ENCODE data around the gene PIP5K1B. TPM values are rescaled to one million over a fixed set of nuclear protein-coding genes. Genes with fewer than 3 reads are reported as not detected.

PIP5K1B gene
- total RNA-seq, 1 experiment from 2014 or later = 5.2 TPM

DNA sequence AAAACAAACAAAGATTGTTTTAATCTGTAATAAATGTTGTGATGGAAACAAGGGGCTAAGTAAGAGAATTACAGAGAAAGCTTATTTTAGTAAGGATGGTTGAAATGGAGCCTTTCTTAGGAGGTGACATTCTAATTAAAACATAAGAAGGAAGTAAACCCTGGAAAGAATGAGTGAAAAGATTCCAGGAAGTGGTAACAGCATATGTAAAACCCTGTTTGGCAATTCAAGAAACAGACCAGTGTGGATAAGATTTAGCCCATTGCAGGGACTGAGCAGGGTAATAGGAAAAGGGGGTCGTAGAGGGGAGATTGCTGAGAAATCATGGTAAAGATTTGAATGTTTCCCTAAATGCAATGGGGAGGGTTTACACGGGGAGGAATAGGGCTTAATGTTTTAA lies 21.6 kb upstream of the PIP5K1B start:
- CTCF ChIA-PET = no interaction called here
- Mint-ChIP-seq H3K27ac (no peak overlapping the region), H3K4me3 (no peak overlapping the region), H3K36me3 (no peaks in the 10 kb centered on the region), H3K27me3 (ENCODE audit: low read depth) (peaks cover 4% of the 10 kb centered on the region; the same call in 1 of the 2 replicates), H3K9me3 (no peaks in the 10 kb centered on the region), H3K4me1 (peaks cover 7% of the 10 kb centered on the region)
- no peak for DNase-seq (ENCODE audit: low spot score)
- no peak for ATAC-seq
- TF ChIP-seq, protein P1, sequence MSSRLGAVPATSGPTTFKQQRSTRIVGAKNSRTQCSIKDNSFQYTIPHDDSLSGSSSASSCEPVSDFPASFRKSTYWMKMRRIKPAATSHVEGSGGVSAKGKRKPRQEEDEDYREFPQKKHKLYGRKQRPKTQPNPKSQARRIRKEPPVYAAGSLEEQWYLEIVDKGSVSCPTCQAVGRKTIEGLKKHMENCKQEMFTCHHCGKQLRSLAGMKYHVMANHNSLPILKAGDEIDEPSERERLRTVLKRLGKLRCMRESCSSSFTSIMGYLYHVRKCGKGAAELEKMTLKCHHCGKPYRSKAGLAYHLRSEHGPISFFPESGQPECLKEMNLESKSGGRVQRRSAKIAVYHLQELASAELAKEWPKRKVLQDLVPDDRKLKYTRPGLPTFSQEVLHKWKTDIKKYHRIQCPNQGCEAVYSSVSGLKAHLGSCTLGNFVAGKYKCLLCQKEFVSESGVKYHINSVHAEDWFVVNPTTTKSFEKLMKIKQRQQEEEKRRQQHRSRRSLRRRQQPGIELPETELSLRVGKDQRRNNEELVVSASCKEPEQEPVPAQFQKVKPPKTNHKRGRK (CRISPR knock-in tag; IDR thresholded peaks at IDR 0.05; ENCODE audit: borderline replicate concordance) = no peak
- TF ChIP-seq, protein P2, sequence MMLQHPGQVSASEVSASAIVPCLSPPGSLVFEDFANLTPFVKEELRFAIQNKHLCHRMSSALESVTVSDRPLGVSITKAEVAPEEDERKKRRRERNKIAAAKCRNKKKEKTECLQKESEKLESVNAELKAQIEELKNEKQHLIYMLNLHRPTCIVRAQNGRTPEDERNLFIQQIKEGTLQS (CRISPR knock-in tag; conservative IDR thresholded peaks at IDR 0.05) = no peak
- no peak for TF ChIP-seq NR1H2 (CRISPR knock-in tag; IDR thresholded peaks at IDR 0.05)
- TF ChIP-seq GABPB1 (CRISPR knock-in tag; IDR thresholded peaks at IDR 0.05) = no peak
- TF ChIP-seq, protein P3, sequence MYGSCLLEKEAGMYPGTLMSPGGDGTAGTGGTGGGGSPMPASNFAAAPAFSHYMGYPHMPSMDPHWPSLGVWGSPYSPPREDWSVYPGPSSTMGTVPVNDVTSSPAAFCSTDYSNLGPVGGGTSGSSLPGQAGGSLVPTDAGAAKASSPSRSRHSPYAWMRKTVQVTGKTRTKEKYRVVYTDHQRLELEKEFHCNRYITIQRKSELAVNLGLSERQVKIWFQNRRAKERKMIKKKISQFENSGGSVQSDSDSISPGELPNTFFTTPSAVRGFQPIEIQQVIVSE (CRISPR knock-in tag; IDR thresholded peaks at IDR 0.05; ENCODE audit: borderline replicate concordance) = no peak
- TF ChIP-seq, protein P4, sequence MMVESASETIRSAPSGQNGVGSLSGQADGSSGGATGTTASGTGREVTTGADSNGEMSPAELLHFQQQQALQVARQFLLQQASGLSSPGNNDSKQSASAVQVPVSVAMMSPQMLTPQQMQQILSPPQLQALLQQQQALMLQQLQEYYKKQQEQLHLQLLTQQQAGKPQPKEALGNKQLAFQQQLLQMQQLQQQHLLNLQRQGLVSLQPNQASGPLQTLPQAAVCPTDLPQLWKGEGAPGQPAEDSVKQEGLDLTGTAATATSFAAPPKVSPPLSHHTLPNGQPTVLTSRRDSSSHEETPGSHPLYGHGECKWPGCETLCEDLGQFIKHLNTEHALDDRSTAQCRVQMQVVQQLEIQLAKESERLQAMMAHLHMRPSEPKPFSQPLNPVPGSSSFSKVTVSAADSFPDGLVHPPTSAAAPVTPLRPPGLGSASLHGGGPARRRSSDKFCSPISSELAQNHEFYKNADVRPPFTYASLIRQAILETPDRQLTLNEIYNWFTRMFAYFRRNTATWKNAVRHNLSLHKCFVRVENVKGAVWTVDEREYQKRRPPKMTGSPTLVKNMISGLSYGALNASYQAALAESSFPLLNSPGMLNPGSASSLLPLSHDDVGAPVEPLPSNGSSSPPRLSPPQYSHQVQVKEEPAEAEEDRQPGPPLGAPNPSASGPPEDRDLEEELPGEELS (CRISPR knock-in tag; IDR thresholded peaks at IDR 0.05) = no peak
- TF ChIP-seq, protein P5, sequence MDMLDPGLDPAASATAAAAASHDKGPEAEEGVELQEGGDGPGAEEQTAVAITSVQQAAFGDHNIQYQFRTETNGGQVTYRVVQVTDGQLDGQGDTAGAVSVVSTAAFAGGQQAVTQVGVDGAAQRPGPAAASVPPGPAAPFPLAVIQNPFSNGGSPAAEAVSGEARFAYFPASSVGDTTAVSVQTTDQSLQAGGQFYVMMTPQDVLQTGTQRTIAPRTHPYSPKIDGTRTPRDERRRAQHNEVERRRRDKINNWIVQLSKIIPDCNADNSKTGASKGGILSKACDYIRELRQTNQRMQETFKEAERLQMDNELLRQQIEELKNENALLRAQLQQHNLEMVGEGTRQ (CRISPR knock-in tag; IDR thresholded peaks at IDR 0.05) = no peak
- TF ChIP-seq, protein P6, sequence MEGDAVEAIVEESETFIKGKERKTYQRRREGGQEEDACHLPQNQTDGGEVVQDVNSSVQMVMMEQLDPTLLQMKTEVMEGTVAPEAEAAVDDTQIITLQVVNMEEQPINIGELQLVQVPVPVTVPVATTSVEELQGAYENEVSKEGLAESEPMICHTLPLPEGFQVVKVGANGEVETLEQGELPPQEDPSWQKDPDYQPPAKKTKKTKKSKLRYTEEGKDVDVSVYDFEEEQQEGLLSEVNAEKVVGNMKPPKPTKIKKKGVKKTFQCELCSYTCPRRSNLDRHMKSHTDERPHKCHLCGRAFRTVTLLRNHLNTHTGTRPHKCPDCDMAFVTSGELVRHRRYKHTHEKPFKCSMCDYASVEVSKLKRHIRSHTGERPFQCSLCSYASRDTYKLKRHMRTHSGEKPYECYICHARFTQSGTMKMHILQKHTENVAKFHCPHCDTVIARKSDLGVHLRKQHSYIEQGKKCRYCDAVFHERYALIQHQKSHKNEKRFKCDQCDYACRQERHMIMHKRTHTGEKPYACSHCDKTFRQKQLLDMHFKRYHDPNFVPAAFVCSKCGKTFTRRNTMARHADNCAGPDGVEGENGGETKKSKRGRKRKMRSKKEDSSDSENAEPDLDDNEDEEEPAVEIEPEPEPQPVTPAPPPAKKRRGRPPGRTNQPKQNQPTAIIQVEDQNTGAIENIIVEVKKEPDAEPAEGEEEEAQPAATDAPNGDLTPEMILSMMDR (IDR thresholded peaks at IDR 0.05) = no peak
- TF ChIP-seq, protein P7, sequence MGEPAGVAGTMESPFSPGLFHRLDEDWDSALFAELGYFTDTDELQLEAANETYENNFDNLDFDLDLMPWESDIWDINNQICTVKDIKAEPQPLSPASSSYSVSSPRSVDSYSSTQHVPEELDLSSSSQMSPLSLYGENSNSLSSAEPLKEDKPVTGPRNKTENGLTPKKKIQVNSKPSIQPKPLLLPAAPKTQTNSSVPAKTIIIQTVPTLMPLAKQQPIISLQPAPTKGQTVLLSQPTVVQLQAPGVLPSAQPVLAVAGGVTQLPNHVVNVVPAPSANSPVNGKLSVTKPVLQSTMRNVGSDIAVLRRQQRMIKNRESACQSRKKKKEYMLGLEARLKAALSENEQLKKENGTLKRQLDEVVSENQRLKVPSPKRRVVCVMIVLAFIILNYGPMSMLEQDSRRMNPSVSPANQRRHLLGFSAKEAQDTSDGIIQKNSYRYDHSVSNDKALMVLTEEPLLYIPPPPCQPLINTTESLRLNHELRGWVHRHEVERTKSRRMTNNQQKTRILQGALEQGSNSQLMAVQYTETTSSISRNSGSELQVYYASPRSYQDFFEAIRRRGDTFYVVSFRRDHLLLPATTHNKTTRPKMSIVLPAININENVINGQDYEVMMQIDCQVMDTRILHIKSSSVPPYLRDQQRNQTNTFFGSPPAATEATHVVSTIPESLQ (CRISPR knock-in tag; IDR thresholded peaks at IDR 0.05) = no peak
- POLR2A ChIA-PET = no interaction called here

DNA sequence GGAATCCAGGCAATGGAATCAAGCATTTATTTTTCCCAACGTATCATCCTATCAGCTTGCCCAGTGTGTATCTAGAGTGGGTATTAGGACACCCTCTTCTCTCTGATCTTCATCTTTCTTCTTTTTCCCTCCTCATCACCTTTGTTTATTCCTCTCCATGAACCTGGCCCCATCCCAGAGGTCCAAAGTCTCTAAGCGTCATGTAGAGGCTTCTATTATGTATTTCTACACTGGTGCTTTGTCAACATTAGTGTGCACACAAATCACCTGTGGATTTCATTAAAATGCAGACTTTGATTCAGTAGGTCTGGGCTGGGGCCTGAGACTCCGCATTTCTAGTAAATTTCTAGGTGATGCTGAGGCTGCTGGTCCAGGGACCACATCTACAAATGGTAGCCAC lies 19.8 kb upstream of the PIP5K1B start:
- ChIA-PET CTCF (interaction anchor here (0.6 to 1.4 kb wide), 14 partner anchors 9 to 307 kb away, joined by 3 to 7 read pairs (median 4); no protein-coding TSS in a partner anchor), POLR2A (no interaction called here)
- Mint-ChIP-seq H3K4me3 (no peak overlapping the region), H3K36me3 (no peaks in the 10 kb centered on the region), H3K9me3 (no peaks in the 10 kb centered on the region), H3K27ac (no peak overlapping the region), H3K27me3 (ENCODE audit: low read depth) (peaks cover 4% of the 10 kb centered on the region; the same call in 1 of the 2 replicates), H3K4me1 (peaks cover 11% of the 10 kb centered on the region)
- no peak for DNase-seq (ENCODE audit: low spot score)
- no peak for ATAC-seq
- TF ChIP-seq ATF1 (CRISPR knock-in tag; IDR thresholded peaks at IDR 0.05) = no peak
- no peak for TF ChIP-seq SOX15 (CRISPR knock-in tag; IDR thresholded peaks at IDR 0.05)
- no peak for TF ChIP-seq SMAD3 (CRISPR knock-in tag; IDR thresholded peaks at IDR 0.05; ENCODE audit: borderline replicate concordance)
- TF ChIP-seq, protein P8, sequence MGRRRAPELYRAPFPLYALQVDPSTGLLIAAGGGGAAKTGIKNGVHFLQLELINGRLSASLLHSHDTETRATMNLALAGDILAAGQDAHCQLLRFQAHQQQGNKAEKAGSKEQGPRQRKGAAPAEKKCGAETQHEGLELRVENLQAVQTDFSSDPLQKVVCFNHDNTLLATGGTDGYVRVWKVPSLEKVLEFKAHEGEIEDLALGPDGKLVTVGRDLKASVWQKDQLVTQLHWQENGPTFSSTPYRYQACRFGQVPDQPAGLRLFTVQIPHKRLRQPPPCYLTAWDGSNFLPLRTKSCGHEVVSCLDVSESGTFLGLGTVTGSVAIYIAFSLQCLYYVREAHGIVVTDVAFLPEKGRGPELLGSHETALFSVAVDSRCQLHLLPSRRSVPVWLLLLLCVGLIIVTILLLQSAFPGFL (CRISPR knock-in tag; IDR thresholded peaks at IDR 0.05; ENCODE audit: borderline replicate concordance) = no peak
- TF ChIP-seq, protein P9, sequence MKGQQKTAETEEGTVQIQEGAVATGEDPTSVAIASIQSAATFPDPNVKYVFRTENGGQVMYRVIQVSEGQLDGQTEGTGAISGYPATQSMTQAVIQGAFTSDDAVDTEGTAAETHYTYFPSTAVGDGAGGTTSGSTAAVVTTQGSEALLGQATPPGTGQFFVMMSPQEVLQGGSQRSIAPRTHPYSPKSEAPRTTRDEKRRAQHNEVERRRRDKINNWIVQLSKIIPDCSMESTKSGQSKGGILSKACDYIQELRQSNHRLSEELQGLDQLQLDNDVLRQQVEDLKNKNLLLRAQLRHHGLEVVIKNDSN (CRISPR knock-in tag; IDR thresholded peaks at IDR 0.05) = no peak
- no peak for TF ChIP-seq TCF7 (CRISPR knock-in tag; IDR thresholded peaks at IDR 0.05; ENCODE audit: low read depth)
- TF ChIP-seq, protein P6 (IDR thresholded peaks at IDR 0.05) = no peak
- TF ChIP-seq OVOL2 (CRISPR knock-in tag; IDR thresholded peaks at IDR 0.05; ENCODE audit: borderline replicate concordance) = no peak
- TF ChIP-seq, protein P5 (CRISPR knock-in tag; IDR thresholded peaks at IDR 0.05) = no peak
- TF ChIP-seq TEAD1 (CRISPR knock-in tag; IDR thresholded peaks at IDR 0.05) = no peak
- no peak for TF ChIP-seq GRHL2 (CRISPR knock-in tag; IDR thresholded peaks at IDR 0.05; ENCODE audit: insufficient replicate concordance, severe bottlenecking)

Measured in WTC11 (cell line).